Heart right ventricle (tissue), 16 donors: ENCODE results near the gene TMTC4. TPM values are rescaled to one million over a fixed set of nuclear protein-coding genes. Genes with fewer than 3 reads are reported as not detected.

Experiments
- ATAC-seq, 8 donors: fragments of 200-7000 bp; cut with Tn5 transposase; one replicate each; pipeline ENCODE4 v1.9.1; 2020; ENCODE audit warnings: mild to moderate bottlenecking in 8 of 8, moderate library complexity in 8 of 8, moderate number of reproducible peaks in 1 of 8
- DNase-seq, 2 donors: peaks; one replicate each; pipeline ENCODE4 v3.0.0-alpha.2; 2020
- H3K27ac ChIP-seq, 10 donors: fragments of 200-600 bp; sonication (generic) in 2 of 10; one replicate each; pipeline versions ENCODE4 v1.5.0 to v1.8.0; 2020 to 2022; ENCODE audit warnings: mild to moderate bottlenecking in 3 of 10
- H3K27me3 ChIP-seq, 7 donors: fragments of 200-600 bp; one replicate each; pipeline ENCODE4 v1.8.0; 2021 to 2022; ENCODE audit warnings: mild to moderate bottlenecking in 2 of 7
- H3K36me3 ChIP-seq, 9 donors: fragments of 200-600 bp; sonication (generic) in 1 of 9; one replicate each; pipeline versions ENCODE4 v1.5.0 to v1.8.0; 2020 to 2022; ENCODE audit warnings: mild to moderate bottlenecking in 2 of 9
- H3K4me1 ChIP-seq, 9 donors: fragments of 200-600 bp; sonication (generic) in 1 of 9; one replicate each; pipeline versions ENCODE4 v1.5.0 to v1.8.0; 2020 to 2022; ENCODE audit warnings: mild to moderate bottlenecking in 4 of 9
- H3K4me3 ChIP-seq, 10 donors: fragments of 200-600 bp; sonication (generic) in 2 of 10; one replicate each; pipeline versions ENCODE4 v1.5.0 to v1.8.0; 2020 to 2022; ENCODE audit warnings: mild to moderate bottlenecking in 7 of 10, moderate library complexity in 2 of 10
- H3K9me3 ChIP-seq, 11 donors: fragments of 200-600 bp in 10 of 11; sonication (generic) in 2 of 11; one replicate each; pipeline versions ENCODE4 v1.5.0 to v1.8.0; 2013 to 2022; ENCODE audit warnings: mild to moderate bottlenecking in 2 of 11, control low read depth in 1 of 11, moderate library complexity in 1 of 11
- WGBS, 2 donors: extraction: QIAGEN DNeasy Blood & Tissue Kit; methylation state at CpG; one replicate each; pipeline ENCODE4 v1.1.7; 2013; ENCODE audit warnings: inconsistent platforms in 1 of 2; 5-methylcytosine and 5-hydroxymethylcytosine counted together
- intact Hi-C, 10 donors: fragments of 100-400 bp; cut with DNase I; formaldehyde crosslinking; loops; one replicate each; pipeline versions ENCODE4 v1.11.1 to v1.14.2; 2022
- polyA plus RNA-seq, 2 donors: library from polyadenylated mRNA; stranded (reverse); fragments of 200-250 nt; gene quantifications; one replicate each; pipeline ENCODE4 v1.2.3, GENCODE V29; 2013
- total RNA-seq, 10 donors: library from RNA; stranded (reverse); fragmentation: NEBNext Ultra II Directional in 3 of 10; extraction: Animal tissue kit (Norgen Biotek cat#: 25700) in 3 of 10; gene quantifications; one replicate each; pipeline versions ENCODE4 v1.2.1 to v1.2.4, GENCODE V29; 2021 to 2023
- TF ChIP-seq, protein P1 (sequence below), 9 donors: fragments of 200-600 bp; sonication (generic) in 2 of 9; IDR thresholded peaks; one replicate each; pipeline versions ENCODE4 v1.5.0 to v1.8.0; 2021 to 2022; ENCODE audit warnings: antibody characterized with exemption in 9 of 9, mild to moderate bottlenecking in 5 of 9, moderate library complexity in 1 of 9
- donor health status: Arrhythmogenic right ventricular cardiomyopathy.
- donor health status: ischemic (EF 13 %, LVEDD 7.1; RV severe dilation, severe dysfunction).
- donor health status: healthy with polysubstance abuse.
- donor health status: DM: no; HTN: yes; CAD: no.
- donor health status: DM: no; HTN: no; CAD: no.
- donor health status: ischemic (EF 25% LVEDD 6.9; RV normal size, moderate dysfunction).
- donor health status: ischemic (EF 25% LVEDD 5.7; RV mildly dilated, moderate dysfunction).
- donor health status: healthy.
- donor health status: DM: yes; HTN: yes; CAD: no.
- donor health status: Ischemic cardiomyopathy.
- donor health status: ischemic (EF 35%, LVEDD 5.7; RV mildly dilated, moderate dysfunction).
- donor health status: nonischemic (EF 11% LVEDD 7.7; RV severe dilation, severe dysfunction).
- donor health status: DM: yes; HTN: yes; CAD: no.
- donor health status: PGD.
- donor health status: ischemic (EF 29% LVEDD 5.4; RV normal size, mild dysfunction).
- donor health status: nonischemic (EF 23%, LVEDD 6.1; RV moderate dilation, normal function).

TMTC4 gene
- total and polyA plus RNA-seq, 12 donors = 2.5 to 9.4 (median 6.0) TPM

DNA sequence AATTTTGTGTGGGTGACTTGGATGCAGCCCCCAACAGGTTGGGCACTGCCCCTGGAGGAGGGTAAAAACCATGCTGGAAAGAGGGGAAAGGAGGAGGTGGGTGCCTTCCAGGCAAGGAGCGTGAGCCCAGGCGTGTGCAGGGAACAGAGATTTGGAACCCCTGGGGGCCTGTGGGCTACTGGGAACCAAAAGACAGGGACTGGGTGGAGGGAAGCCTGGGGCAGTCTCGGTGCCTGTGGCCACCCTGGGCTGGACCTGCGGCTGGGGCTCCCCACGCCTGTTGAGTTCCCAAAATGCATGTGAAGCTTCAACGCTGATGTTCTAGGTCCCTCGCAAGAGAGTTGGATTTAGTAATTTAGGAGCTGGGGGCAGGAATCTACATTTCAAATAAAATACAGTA is 110.8 kb downstream of the TMTC4 start:
- Histone ChIP-seq H3K4me1 (no peaks in the 10 kb centered on the region), H3K36me3 (no peaks in the 10 kb centered on the region), H3K9me3 (peaks cover 0 to 9% (median 0%) of the 10 kb centered on the region in 11 donors), H3K27me3 (no peaks in the 10 kb centered on the region), H3K4me3 (no peak overlapping the region), H3K27ac (no peak overlapping the region)
- TF ChIP-seq, protein P1, sequence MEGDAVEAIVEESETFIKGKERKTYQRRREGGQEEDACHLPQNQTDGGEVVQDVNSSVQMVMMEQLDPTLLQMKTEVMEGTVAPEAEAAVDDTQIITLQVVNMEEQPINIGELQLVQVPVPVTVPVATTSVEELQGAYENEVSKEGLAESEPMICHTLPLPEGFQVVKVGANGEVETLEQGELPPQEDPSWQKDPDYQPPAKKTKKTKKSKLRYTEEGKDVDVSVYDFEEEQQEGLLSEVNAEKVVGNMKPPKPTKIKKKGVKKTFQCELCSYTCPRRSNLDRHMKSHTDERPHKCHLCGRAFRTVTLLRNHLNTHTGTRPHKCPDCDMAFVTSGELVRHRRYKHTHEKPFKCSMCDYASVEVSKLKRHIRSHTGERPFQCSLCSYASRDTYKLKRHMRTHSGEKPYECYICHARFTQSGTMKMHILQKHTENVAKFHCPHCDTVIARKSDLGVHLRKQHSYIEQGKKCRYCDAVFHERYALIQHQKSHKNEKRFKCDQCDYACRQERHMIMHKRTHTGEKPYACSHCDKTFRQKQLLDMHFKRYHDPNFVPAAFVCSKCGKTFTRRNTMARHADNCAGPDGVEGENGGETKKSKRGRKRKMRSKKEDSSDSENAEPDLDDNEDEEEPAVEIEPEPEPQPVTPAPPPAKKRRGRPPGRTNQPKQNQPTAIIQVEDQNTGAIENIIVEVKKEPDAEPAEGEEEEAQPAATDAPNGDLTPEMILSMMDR (IDR thresholded peaks at IDR 0.05) = no peak
- intact Hi-C loops = no loop called here
- ATAC-seq = no peak
- 93 to 96% methylated on average over 7 of the region's 7 CpGs for WGBS, 2 donors
- no peak for DNase-seq

DNA sequence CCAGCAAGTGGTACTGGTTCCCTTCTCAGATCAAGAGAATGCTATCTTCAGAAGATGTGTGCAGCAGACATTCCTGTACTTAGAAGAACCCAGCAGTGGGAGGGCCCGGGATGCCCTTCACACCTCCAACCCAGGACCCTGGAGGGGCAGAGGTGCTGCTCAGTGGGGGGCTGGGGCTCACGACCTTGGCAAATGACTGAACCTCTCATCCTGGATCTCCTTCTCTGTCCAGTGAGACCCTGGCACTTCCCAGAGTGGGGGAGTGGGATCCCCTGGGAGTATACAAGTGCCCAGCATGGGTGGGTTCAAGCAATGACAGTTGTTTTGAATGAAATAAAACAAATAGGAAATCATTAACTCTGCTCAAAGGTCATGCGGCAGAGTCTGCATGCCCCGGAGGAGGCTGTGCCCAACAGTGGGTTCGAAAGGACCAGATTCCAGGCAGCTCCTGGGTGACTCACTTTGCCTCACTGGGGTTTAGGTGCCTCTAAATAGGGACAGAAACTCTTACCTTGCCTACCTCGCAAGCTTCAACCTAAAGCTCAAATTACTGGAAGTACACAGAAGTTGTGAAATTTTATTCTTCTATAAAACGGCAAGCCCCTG is 112.9 kb downstream of the TMTC4 start:
- Histone ChIP-seq H3K9me3 (peaks cover 0 to 9% (median 0%) of the 10 kb centered on the region in 11 donors), H3K27ac (no peak overlapping the region), H3K4me3 (no peak overlapping the region), H3K36me3 (no peaks in the 10 kb centered on the region), H3K27me3 (no peaks in the 10 kb centered on the region), H3K4me1 (no peaks in the 10 kb centered on the region)
- ATAC-seq = no peak
- whole genome bisulfite sequencing, 2 donors = 65 to 69% methylated on average over 7 of the region's 7 CpGs
- intact Hi-C loops = no loop called here
- TF ChIP-seq, protein P1 (IDR thresholded peaks at IDR 0.05) = no peak
- DNase-seq = no peak

DNA sequence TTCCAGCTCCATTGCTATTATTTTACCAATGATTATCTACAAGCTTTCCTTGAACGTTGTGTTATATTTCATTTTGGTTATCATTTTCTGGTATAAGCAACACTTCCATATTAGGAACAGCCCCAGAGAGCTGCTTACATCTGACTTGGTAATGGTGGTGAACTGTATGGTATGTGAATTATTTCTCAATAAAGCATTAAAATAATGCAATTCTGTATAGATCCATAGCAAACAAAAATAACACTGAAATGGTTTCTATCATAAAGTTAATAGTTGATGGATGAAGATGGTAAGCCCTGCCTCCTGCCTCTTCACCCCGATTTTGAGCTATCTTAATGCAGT is 113.5 kb downstream of the TMTC4 start:
- intact Hi-C loops = no loop called here
- no peak overlapping the region for H3K27ac ChIP-seq
- H3K9me3 ChIP-seq = peaks cover 0 to 9% (median 0%) of the 10 kb centered on the region in 11 donors
- no peak overlapping the region for H3K4me3 ChIP-seq
- ATAC-seq (no peak), DNase-seq (no peak)
- H3K4me1 ChIP-seq = no peaks in the 10 kb centered on the region
- no peaks in the 10 kb centered on the region for H3K27me3 ChIP-seq
- TF ChIP-seq, protein P1 (IDR thresholded peaks at IDR 0.05) = no peak
- H3K36me3 ChIP-seq = no peaks in the 10 kb centered on the region
- 83 to 88% methylated on average over 2 of the region's 2 CpGs for WGBS, 2 donors

DNA sequence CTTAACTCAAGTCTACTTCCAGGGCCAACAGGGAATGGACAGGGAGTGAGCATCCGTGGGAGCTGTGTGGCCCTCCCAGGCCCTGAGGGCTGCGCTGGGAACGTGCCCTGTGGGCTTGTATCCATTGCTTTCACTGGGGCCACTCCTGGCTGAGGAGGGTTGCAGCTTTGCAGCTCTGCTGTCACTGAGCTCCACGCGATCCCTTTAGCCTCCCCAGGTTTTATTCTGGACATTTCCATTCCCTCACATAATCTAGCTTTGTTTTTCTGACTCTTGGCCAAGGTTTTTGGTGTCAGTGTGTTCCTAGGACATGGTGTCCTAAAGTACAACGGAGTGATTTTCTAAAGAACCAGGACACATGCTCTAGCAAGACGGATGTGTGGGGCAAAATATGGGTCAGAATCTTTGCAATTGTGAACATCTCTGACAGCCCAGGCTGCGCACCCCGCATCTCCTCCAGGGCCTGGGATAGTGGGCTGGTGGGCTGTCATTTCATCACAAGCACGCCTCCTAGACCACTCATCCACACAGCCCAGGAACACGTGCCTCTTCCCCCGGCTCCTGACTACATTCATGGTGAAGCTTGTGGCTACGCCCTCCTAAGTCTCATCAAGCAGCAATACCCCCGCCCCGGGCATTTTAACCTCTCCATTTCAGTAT is 114.0 kb downstream of the TMTC4 start:
- intact Hi-C loops = no loop called here
- Histone ChIP-seq H3K27ac (no peak overlapping the region), H3K9me3 (peaks cover 0 to 4% (median 0%) of the 10 kb centered on the region in 11 donors), H3K4me1 (no peaks in the 10 kb centered on the region), H3K27me3 (no peaks in the 10 kb centered on the region), H3K4me3 (no peak overlapping the region), H3K36me3 (no peaks in the 10 kb centered on the region)
- ATAC-seq (peak in 1 of 8 donors; percentile 75), DNase-seq (no peak)
- TF ChIP-seq, protein P1 (IDR thresholded peaks at IDR 0.05) = no peak
- 82 to 88% methylated on average over 15 of the region's 15 CpGs for WGBS, 2 donors
